Measurements from ENCODE around the gene UBD.

Gene UBD

GRCh38 chr6:29598172-29598747, 38.7 kb upstream of the UBD start:
- Histone ChIP-seq H3K36me3 (replicated peaks) (peaks cover 13% of the 10 kb centered on the region), H3K27ac (no peak overlapping the region), H3K4me3 (ENCODE audit: low read depth, low read length) (no peak overlapping the region), H3K27me3 (replicated peaks) (no peaks in the 10 kb centered on the region)
- TF ChIP-seq, protein P1, sequence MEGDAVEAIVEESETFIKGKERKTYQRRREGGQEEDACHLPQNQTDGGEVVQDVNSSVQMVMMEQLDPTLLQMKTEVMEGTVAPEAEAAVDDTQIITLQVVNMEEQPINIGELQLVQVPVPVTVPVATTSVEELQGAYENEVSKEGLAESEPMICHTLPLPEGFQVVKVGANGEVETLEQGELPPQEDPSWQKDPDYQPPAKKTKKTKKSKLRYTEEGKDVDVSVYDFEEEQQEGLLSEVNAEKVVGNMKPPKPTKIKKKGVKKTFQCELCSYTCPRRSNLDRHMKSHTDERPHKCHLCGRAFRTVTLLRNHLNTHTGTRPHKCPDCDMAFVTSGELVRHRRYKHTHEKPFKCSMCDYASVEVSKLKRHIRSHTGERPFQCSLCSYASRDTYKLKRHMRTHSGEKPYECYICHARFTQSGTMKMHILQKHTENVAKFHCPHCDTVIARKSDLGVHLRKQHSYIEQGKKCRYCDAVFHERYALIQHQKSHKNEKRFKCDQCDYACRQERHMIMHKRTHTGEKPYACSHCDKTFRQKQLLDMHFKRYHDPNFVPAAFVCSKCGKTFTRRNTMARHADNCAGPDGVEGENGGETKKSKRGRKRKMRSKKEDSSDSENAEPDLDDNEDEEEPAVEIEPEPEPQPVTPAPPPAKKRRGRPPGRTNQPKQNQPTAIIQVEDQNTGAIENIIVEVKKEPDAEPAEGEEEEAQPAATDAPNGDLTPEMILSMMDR (IDR thresholded peaks at IDR 0.05; ENCODE audit: low read depth, low read length, missing control alignments): no peak
- in situ Hi-C loops (cut with HindIII; ENCODE audit: low pct_ligation_motif_present, low sequenced_read_pairs): no loop called here
- DNase-seq: no peak

DNA sequence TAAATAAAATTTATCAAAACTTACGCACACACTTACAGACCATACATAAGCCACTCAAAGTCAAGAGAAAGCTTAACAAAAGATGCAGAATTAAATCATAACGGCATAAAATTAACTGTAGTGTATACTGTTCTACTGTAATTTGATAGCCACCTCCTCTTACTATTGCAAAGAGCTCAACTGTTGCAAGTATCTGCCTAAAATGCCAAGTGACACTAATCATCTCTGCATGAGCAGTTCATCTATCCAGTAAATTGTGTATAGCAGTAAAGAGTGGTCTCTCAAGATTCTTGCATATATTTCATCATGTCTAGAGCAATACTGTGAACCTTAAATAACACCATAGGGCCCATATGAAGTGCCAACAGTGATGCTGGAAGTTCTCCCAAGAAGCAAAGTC, 37.7 kb upstream of the UBD start:
- DNase-seq: no peak
- TF ChIP-seq, protein P1 (IDR thresholded peaks at IDR 0.05; ENCODE audit: low read depth, low read length, missing control alignments): no peak
- in situ Hi-C loops (cut with HindIII; ENCODE audit: low pct_ligation_motif_present, low sequenced_read_pairs): no loop called here

GRCh38 chr6:29596381-29596900, 36.9 kb upstream of the UBD start:
- Histone ChIP-seq H3K27me3 (replicated peaks) (no peaks in the 10 kb centered on the region), H3K36me3 (replicated peaks) (peaks cover under 1% of the 10 kb centered on the region), H3K4me3 (ENCODE audit: low read depth, low read length) (no peak overlapping the region), H3K27ac (no peak overlapping the region)
- in situ Hi-C loops (cut with HindIII; ENCODE audit: low pct_ligation_motif_present, low sequenced_read_pairs): no loop called here
- DNase-seq: no peak
- TF ChIP-seq, protein P1 (IDR thresholded peaks at IDR 0.05; ENCODE audit: low read depth, low read length, missing control alignments): no peak

More for the DNA sequence above, 37.7 kb upstream of the UBD start:
- H3K27me3 ChIP-seq (replicated peaks): no peaks in the 10 kb centered on the region
- no peak overlapping the region for H3K27ac ChIP-seq
- H3K36me3 ChIP-seq (replicated peaks): peaks cover 7% of the 10 kb centered on the region
- no peak overlapping the region for H3K4me3 ChIP-seq (ENCODE audit: low read depth, low read length)

DNA sequence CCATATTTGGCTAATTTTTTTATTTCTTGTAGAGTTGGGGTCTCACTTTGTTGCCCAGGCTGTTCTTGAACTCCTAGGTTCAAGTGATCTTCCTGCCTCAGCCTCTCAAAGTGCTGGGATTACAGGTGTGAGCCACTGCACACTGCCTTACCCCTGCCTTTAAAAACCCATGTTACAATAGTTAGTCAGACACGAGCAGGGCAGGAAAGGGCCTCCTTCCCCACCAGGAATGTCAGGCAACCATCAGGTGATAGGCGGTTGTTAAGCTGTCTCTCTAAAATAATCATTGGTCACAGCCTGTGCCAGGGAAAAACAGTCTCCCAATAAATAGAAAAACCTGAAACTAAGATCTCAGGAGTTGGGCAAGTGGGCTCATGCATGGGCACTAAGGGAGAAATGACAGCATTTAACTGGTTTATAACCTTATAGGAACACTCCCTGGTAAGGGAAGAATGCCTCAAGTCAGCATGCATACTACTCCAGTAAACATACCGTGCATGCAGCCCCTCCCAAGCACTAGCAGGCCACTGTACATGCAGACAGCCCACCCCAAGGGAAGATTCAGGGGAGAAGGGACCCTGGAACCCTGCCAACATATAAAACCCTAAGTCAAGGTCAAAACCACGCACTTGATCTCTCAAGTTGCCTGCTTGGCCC, 33.8 kb upstream of the UBD start:
- Histone ChIP-seq H3K4me3 (ENCODE audit: low read depth, low read length) (no peak overlapping the region), H3K27me3 (replicated peaks) (no peaks in the 10 kb centered on the region), H3K27ac (no peak overlapping the region), H3K36me3 (replicated peaks) (no peaks in the 10 kb centered on the region)
- DNase-seq: no peak
- in situ Hi-C loops (cut with HindIII; ENCODE audit: low pct_ligation_motif_present, low sequenced_read_pairs): no loop called here
- TF ChIP-seq, protein P1 (IDR thresholded peaks at IDR 0.05; ENCODE audit: low read depth, low read length, missing control alignments): no peak

DNA sequence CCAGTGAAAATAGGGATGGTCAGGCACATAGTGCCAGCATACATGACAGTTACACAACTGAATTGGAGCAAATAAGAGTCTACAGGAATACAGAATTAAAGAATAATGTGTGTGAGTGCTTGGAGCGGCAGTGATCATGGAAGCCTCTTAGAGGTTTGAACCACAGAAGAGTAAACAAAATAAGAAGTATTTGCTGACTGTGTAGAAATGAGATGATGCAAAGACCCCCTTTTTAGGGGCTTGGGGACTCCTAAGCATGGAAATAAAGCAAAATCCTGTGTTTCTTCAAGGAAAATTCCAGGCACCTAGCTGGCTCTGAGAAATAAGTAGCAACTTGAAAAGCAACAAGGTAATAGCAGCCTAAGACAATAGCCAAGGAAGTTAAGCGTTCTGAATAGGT, 32.1 kb upstream of the UBD start:
- no peak overlapping the region for H3K4me3 ChIP-seq (ENCODE audit: low read depth, low read length)
- no peaks in the 10 kb centered on the region for H3K27me3 ChIP-seq (replicated peaks)
- DNase-seq: no peak
- no peak overlapping the region for H3K27ac ChIP-seq
- no peaks in the 10 kb centered on the region for H3K36me3 ChIP-seq (replicated peaks)
- TF ChIP-seq, protein P1 (IDR thresholded peaks at IDR 0.05; ENCODE audit: low read depth, low read length, missing control alignments): no peak
- in situ Hi-C loops (cut with HindIII; ENCODE audit: low pct_ligation_motif_present, low sequenced_read_pairs): no loop called here
